Stomach (tissue), 9 donors: ENCODE results near the gene RSU1. TPM values are rescaled to one million over a fixed set of nuclear protein-coding genes. Genes with fewer than 3 reads are reported as not detected.

Experiments
- DNase-seq, 2 donors: peaks; one replicate each; pipeline versions ENCODE4 v3.0.0 to v3.0.0-alpha.2; 2013 to 2019
- H3K27ac ChIP-seq, 5 donors: fragments of 200-600 bp in 4 of 5; sonication (generic) in 4 of 5; one replicate each; pipeline ENCODE4 v1.5.1; 2013 to 2019; ENCODE audit warnings: mild to moderate bottlenecking in 1 of 5, moderate library complexity in 1 of 5
- H3K27me3 ChIP-seq, 3 donors: fragments of 200-600 bp; sonication (generic); one replicate each; pipeline ENCODE4 v1.5.1; 2017 to 2019; ENCODE audit warnings: mixed run types in 1 of 3
- H3K36me3 ChIP-seq, 4 donors: fragments of 200-600 bp; sonication (generic); 1 replicate in 3 of 4; 2 replicates in 1 of 4; pipeline ENCODE4 v1.5.1; 2016 to 2019
- H3K4me1 ChIP-seq, 4 donors: fragments of 200-600 bp; sonication (generic); one replicate each; pipeline ENCODE4 v1.5.1; 2016 to 2019
- H3K4me3 ChIP-seq, 4 donors: fragments of 200-600 bp; sonication (generic) in 3 of 4; one replicate each; pipeline ENCODE4 v1.5.1; 2016 to 2019; ENCODE audit warnings: mild to moderate bottlenecking in 1 of 4
- H3K9me3 ChIP-seq, 4 donors: fragments of 200-600 bp; sonication (generic); one replicate each; pipeline ENCODE4 v1.5.1; 2016 to 2019
- CTCF ChIP-seq, 7 experiments: fragments of 450-650 bp in 4 of 7; fragments of 200-600 bp in 3 of 7; sonication (generic) in 3 of 7; IDR thresholded peaks; one replicate each; pipeline ENCODE4 v1.5.1; 2016 to 2019; ENCODE audit warnings: antibody characterized with exemption in 7 of 7, control low read depth in 2 of 7, mild to moderate bottlenecking in 1 of 7
- EP300 ChIP-seq: sonication (generic); formaldehyde crosslinking; IDR thresholded peaks from one replicate; pipeline ENCODE4 v1.6.1; 2017; ENCODE audit warnings: antibody characterized with exemption
- POLR2A ChIP-seq, 4 donors: fragments of 450-650 bp; IDR thresholded peaks; one replicate each; pipeline ENCODE4 v1.6.1; 2016; ENCODE audit warnings: antibody characterized with exemption in 4 of 4, control low read depth in 2 of 4, mild to moderate bottlenecking in 1 of 4, moderate library complexity in 1 of 4
- POLR2AphosphoS5 ChIP-seq, 3 donors: sonication (generic); formaldehyde crosslinking; IDR thresholded peaks; one replicate each; pipeline ENCODE4 v1.6.1; 2016; ENCODE audit warnings: antibody characterized with exemption in 3 of 3
- WGBS, 5 donors: extraction: QIAGEN DNeasy Blood & Tissue Kit in 3 of 5; methylation state at CpG; one replicate each; pipeline versions ENCODE4 v1.1.5 to v1.1.7; 2013 to 2018; 5-methylcytosine and 5-hydroxymethylcytosine counted together
- intact Hi-C: fragments of 100-400 bp; cut with DNase I; formaldehyde crosslinking; loops from one replicate; pipeline ENCODE4 v1.15.1; 2023; ENCODE audit warnings: low total_unique reads
- polyA plus RNA-seq, 3 donors: library from polyadenylated mRNA; stranded (reverse); fragments of 200-250 nt; gene quantifications; one replicate each; pipeline ENCODE4 v1.2.3, GENCODE V29; 2013
- total RNA-seq, 5 donors: library from RNA; depleted of rRNA; stranded (reverse); fragments of >200 nt; gene quantifications; one replicate each; pipeline versions ENCODE4 v1.1.0 to v1.2.3, GENCODE V29; 2014 to 2016
- donor health status: healthy with polysubstance abuse.
- donor health status: Bipolar disorder and iron deficiency.
- donor health status: healthy.

RSU1 gene
- total and polyA plus RNA-seq, 8 donors, result 8.7 to 43.8 (median 40.4) TPM

- intact Hi-C loops, result no loop called here
- 74 to 85% (median 83%) methylated on average over 11 of the region's 11 CpGs for WGBS, 5 donors
These were observed 224.8 kb downstream of the RSU1 start for GRCh38 chr10:16592378-16592777.

GRCh38 chr10:16586358-16587138 lies 230.7 kb downstream of the RSU1 start:
- H3K4me3 ChIP-seq, result no peak overlapping the region
- no peak overlapping the region for H3K27ac ChIP-seq
- no peaks in the 10 kb centered on the region for H3K9me3 ChIP-seq
- TF ChIP-seq POLR2A (IDR thresholded peaks at IDR 0.05) (no peak), EP300 (no peak), CTCF (IDR thresholded peaks at IDR 0.05) (no peak), POLR2AphosphoS5 (IDR thresholded peaks at IDR 0.05) (no peak)
- DNase-seq, result no peak
- peaks cover 0 to 7% (median 2%) of the 10 kb centered on the region in 4 donors for H3K36me3 ChIP-seq
- no peaks in the 10 kb centered on the region for H3K4me1 ChIP-seq
- WGBS, 5 donors, result 86 to 91% (median 88%) methylated on average over 7 of the region's 7 CpGs
- no peaks in the 10 kb centered on the region for H3K27me3 ChIP-seq
- intact Hi-C loops, result no loop called here

More at GRCh38 chr10:16592378-16592777, 224.8 kb downstream of the RSU1 start:
- no peaks in the 10 kb centered on the region for H3K4me1 ChIP-seq
- H3K27me3 ChIP-seq, result no peaks in the 10 kb centered on the region
- no peak overlapping the region for H3K27ac ChIP-seq
- peak in 1 of 2 donors; percentile 12 for DNase-seq
- TF ChIP-seq POLR2A (IDR thresholded peaks at IDR 0.05), result no peak
- no peaks in the 10 kb centered on the region for H3K9me3 ChIP-seq
- H3K36me3 ChIP-seq, result peaks cover 6 to 38% (median 30%) of the 10 kb centered on the region in 4 donors
- H3K4me3 ChIP-seq, result no peak overlapping the region

GRCh38 chr10:16585103-16585502 lies 232.1 kb downstream of the RSU1 start:
- TF ChIP-seq POLR2A (IDR thresholded peaks at IDR 0.05), result no peak
- no peak for TF ChIP-seq POLR2AphosphoS5 (IDR thresholded peaks at IDR 0.05)
- TF ChIP-seq EP300, result no peak
- TF ChIP-seq CTCF (IDR thresholded peaks at IDR 0.05), result no peak
- 41 to 60% (median 51%) methylated on average over 6 of the region's 6 CpGs for WGBS, 5 donors
- no peaks in the 10 kb centered on the region for H3K27me3 ChIP-seq
- intact Hi-C loops, result no loop called here
- no peaks in the 10 kb centered on the region for H3K9me3 ChIP-seq
- H3K36me3 ChIP-seq, result no peaks in the 10 kb centered on the region
- H3K4me1 ChIP-seq, result no peaks in the 10 kb centered on the region
- no peak for DNase-seq
- no peak overlapping the region for H3K27ac ChIP-seq
- H3K4me3 ChIP-seq, result no peak overlapping the region

- H3K4me1 ChIP-seq, result no peaks in the 10 kb centered on the region
- no peaks in the 10 kb centered on the region for H3K27me3 ChIP-seq
- TF ChIP-seq CTCF (IDR thresholded peaks at IDR 0.05), result no peak
- no peak for TF ChIP-seq EP300
- no peak for TF ChIP-seq POLR2AphosphoS5 (IDR thresholded peaks at IDR 0.05)
- no peak for TF ChIP-seq POLR2A (IDR thresholded peaks at IDR 0.05)
- no peaks in the 10 kb centered on the region for H3K9me3 ChIP-seq
- intact Hi-C loops, result no loop called here
- H3K4me3 ChIP-seq, result no peak overlapping the region
- no peak overlapping the region for H3K27ac ChIP-seq
- DNase-seq, result peak in 1 of 2 donors; percentile 19
- no peaks in the 10 kb centered on the region for H3K36me3 ChIP-seq
- WGBS, 5 donors, result 65 to 73% (median 70%) methylated on average over 7 to 10 of the region's 10 CpGs
These were observed 233.8 kb downstream of the RSU1 start for GRCh38 chr10:16583382-16583781.

GRCh38 chr10:16581202-16581601 lies 236.0 kb downstream of the RSU1 start:
- no peak overlapping the region for H3K4me3 ChIP-seq
- H3K36me3 ChIP-seq, result no peaks in the 10 kb centered on the region
- WGBS, 5 donors, result 77 to 94% (median 89%) methylated on average over 3 of the region's 3 CpGs
- H3K27me3 ChIP-seq, result no peaks in the 10 kb centered on the region
- no peak for DNase-seq
- H3K27ac ChIP-seq, result no peak overlapping the region
- TF ChIP-seq CTCF (IDR thresholded peaks at IDR 0.05), result no peak
- TF ChIP-seq POLR2AphosphoS5 (IDR thresholded peaks at IDR 0.05), result no peak
- TF ChIP-seq EP300, result no peak
- intact Hi-C loops, result no loop called here
- peaks cover 0 to 3% (median 0%) of the 10 kb centered on the region in 4 donors for H3K9me3 ChIP-seq
- H3K4me1 ChIP-seq, result no peaks in the 10 kb centered on the region
